IPS DF 6.9 (cell line): ENCODE measurements around the gene CABLES1.

Source experiments
- DNase-seq: peaks from one replicate; pipeline ENCODE4 v3.0.0-alpha.2; 2013; ENCODE audit warnings: low read depth, low spot score
- H3K27ac ChIP-seq: one replicate; pipeline ENCODE4 v1.5.1; 2013; ENCODE audit warnings: low read length, control low read depth
- H3K27me3 ChIP-seq: 2 replicates; pipeline ENCODE4 v1.6.1; 2013; ENCODE audit warnings: mild to moderate bottlenecking, low read length; ENCODE audit not compliant: control insufficient read depth, insufficient read depth
- H3K36me3 ChIP-seq: 2 replicates; pipeline ENCODE4 v1.6.1; 2013; ENCODE audit warnings: low read length; ENCODE audit not compliant: control insufficient read depth, insufficient read depth
- H3K4me1 ChIP-seq: 2 replicates; pipeline ENCODE4 v1.6.1; 2013; ENCODE audit warnings: low read length; ENCODE audit not compliant: control insufficient read depth, insufficient read depth
- H3K4me3 ChIP-seq: 2 replicates; pipeline ENCODE4 v1.5.1; 2013; ENCODE audit warnings: mild to moderate bottlenecking, low read length
- H3K9me3 ChIP-seq: 2 replicates; pipeline ENCODE4 v1.6.1; 2013; ENCODE audit warnings: low read length, inconsistent platforms; ENCODE audit not compliant: control insufficient read depth, insufficient read depth
- WGBS: extraction: QIAGEN DNeasy Blood & Tissue Kit; methylation state at CpG from one replicate; pipeline ENCODE4 v1.1.7; 2013; ENCODE audit warnings: mixed read lengths, missing lambda C conversion rate; ENCODE audit not compliant: insufficient read length, insufficient coverage; 5-methylcytosine and 5-hydroxymethylcytosine counted together

The CABLES1 gene

DNA sequence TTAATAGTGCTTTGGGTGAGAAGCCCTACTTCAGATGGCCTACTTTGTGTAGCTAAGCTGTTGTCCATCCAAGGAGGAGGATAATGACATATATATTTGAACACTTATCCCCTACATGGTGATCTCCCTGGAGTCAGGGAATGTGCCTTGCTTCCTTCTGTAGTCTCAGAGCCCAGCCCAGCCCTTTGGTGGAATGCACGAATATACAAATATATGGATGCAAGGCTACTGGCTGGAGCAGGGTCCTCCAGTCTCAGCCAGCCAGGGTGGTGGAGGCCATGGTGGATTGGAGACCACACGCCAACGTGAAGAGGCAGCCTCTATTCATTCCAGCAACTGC, 167.2 kb downstream of the CABLES1 start:
- no peaks in the 10 kb centered on the region for H3K36me3 ChIP-seq
- no peaks in the 10 kb centered on the region for H3K9me3 ChIP-seq
- no peaks in the 10 kb centered on the region for H3K27me3 ChIP-seq
- DNase-seq: no peak
- no peak overlapping the region for H3K4me3 ChIP-seq
- WGBS: no CpG with 5 or more reads among the region's 3 CpGs
- no peak overlapping the region for H3K27ac ChIP-seq
- H3K4me1 ChIP-seq: 0 out of 2 replicates have a peak, but pooled peaks cover 3% of the 10 kb centered on the region

DNA sequence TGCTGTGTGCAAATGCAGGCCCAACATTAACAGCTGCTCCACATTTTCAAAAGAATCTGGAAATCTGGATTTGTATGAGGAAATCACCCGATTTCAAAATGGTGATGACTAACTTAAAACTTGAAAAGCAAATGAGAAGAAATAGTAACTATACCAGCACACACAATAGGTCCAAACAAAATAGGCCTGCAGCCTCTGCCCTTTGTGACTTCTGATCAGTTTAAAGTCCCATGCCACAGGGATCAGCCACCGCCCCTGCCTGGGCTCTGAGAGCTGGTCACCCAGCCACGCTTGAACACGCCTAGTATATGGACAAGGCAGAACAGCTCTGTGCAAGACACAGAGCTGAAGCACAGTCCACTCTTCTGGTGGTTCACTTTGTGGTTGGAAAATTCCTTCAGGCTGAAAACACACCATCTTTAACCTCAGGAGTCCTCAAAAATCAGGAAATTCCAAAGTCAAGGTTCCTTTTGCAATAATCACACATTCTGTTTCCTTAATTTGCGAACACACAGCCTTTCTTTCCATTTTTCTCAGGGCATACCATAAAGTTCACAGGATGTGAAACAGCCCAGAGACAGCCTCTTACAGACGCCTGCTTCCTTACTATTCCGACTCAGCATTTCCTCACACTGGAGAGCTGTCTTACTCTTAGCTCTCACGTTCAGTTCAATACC, 167.7 kb downstream of the CABLES1 start:
- Histone ChIP-seq H3K27me3 (no peaks in the 10 kb centered on the region), H3K36me3 (no peaks in the 10 kb centered on the region), H3K9me3 (no peaks in the 10 kb centered on the region), H3K27ac (no peak overlapping the region), H3K4me3 (no peak overlapping the region), H3K4me1 (0 out of 2 replicates have a peak, but pooled peaks cover 3% of the 10 kb centered on the region)
- no CpG with 5 or more reads among the region's 8 CpGs for WGBS
- DNase-seq: no peak

DNA sequence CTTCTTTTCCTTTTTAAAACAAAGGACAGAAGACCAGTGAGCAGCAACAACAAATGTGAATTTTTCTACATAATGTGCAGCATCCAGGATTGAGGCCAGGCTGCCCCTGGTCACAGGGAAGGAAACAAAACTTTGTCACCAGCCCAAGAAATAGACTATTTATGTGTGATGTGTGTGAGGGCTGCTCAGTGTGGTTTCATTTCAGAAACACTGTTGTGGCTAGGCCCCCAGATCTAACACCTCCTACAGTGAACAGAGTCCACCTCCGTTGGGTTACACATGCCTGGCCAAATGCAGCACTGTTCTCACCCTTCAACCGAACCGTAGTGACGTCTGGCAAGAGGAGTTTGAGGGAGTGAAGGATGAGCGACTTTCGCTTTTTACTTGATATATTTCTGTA, 171.5 kb downstream of the CABLES1 start:
- no CpG with 5 or more reads among the region's 6 CpGs for WGBS
- no peak overlapping the region for H3K4me3 ChIP-seq

DNA sequence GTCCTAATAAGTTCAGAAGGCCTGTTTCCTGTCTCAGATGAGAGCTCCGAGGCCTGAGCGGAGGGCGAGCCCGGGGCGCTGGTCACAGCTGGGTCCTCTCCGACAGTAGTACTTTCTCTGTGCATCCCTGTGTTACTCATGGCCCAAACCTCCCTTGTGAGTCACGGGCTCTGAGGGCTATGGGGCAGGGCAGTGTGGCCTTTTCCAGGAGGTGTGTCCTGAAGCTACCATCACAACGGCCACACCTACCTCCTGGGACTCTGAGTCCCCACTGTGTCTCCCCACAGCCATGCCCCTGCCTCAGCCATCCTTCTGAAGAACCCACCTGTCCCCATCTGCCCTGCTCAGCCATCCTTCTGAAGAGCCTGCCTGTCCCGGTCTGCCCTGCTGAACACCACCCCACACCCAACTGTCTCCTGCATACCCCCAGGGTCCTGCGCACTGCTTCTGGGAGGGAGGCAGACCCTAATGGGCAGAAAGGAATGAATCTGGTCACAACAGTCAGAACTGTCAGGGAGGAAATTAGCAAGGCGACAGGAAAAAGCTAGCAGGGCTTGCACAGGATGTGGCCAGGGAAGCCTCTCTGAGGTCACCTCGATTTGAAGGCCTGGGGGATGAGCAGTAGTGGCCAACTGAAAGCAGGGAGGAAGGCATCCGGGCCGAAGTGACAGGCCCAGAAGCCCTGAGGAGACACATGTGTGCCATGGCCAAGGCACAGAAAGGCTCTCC, 172.4 kb downstream of the CABLES1 start:
- Histone ChIP-seq H3K4me3 (no peak overlapping the region), H3K27me3 (no peaks in the 10 kb centered on the region), H3K36me3 (no peaks in the 10 kb centered on the region), H3K4me1 (no peaks in the 10 kb centered on the region), H3K27ac (no peak overlapping the region), H3K9me3 (no peaks in the 10 kb centered on the region)
- WGBS: no CpG with 5 or more reads among the region's 14 CpGs
- DNase-seq: no peak

More for the DNA sequence above, 171.5 kb downstream of the CABLES1 start:
- Histone ChIP-seq H3K27ac (no peak overlapping the region), H3K9me3 (no peaks in the 10 kb centered on the region), H3K36me3 (no peaks in the 10 kb centered on the region), H3K27me3 (no peaks in the 10 kb centered on the region), H3K4me1 (0 out of 2 replicates have a peak, but pooled peaks cover 3% of the 10 kb centered on the region)
- no peak for DNase-seq
